Endometrial microvascular endothelial cells (primary cell): Measurements from ENCODE around the gene SLC39A6. TPM values are rescaled to one million over a fixed set of nuclear protein-coding genes. Genes with fewer than 3 reads are reported as not detected.
"Not testable (repeated sequence)": the region's sequence is repeated elsewhere in the genome, so short reads cannot be mapped to it uniquely, and the experiment has no call there.

ENCODE experiments used
- in situ Hi-C: cut with HindIII; loops from 2 replicates; pipeline ENCODE4 v1.10.0; 2017; ENCODE audit warnings: low sequenced_read_pairs, low pct_unique_long_range_greater_than_20kb; ENCODE audit errors: inconsistent ontology term
- total RNA-seq: library from RNA; depleted of rRNA; stranded (reverse); fragments of >200 nt; gene quantifications from one replicate; pipeline ENCODE4 v1.2.3, GENCODE V29; 2015; ENCODE audit errors: inconsistent ontology term

The SLC39A6 gene
- total RNA-seq, result 13.5 TPM

- in situ Hi-C loops, result no loop called here
Observed at GRCh38 chr18:36129300-36130038, at the start of gene SLC39A6, which contains the start of gene ELP2. TSS of gene SLC39A6 (minus strand) at chr18:36129340. CDS start at chr18:36127007, 2,333 bp downstream. TSS of gene ELP2 (plus strand) at chr18:36129899. CDS start at chr18:36129934, 35 bp downstream.

DNA sequence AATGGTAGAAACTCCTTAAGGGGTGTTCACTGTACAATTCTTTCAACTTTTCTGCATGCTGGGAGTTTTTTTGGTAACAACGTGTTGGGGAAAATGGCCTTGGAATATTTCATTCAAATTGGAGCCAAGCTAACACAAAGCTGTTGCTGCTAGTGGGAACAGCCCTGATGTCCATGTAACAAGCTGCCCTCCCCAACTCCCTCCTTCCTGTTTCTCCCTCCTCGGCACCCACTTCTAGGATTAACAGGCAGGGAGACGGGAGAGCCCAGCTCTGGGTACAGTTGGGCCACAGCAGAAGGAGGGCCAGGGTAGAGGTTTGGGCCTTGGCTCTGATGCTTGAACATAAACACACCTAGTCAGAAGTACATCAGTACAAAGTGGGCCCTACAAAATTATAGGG is 48.8 kb upstream of the SLC39A6 start:
- in situ Hi-C loops, result no loop called here

DNA sequence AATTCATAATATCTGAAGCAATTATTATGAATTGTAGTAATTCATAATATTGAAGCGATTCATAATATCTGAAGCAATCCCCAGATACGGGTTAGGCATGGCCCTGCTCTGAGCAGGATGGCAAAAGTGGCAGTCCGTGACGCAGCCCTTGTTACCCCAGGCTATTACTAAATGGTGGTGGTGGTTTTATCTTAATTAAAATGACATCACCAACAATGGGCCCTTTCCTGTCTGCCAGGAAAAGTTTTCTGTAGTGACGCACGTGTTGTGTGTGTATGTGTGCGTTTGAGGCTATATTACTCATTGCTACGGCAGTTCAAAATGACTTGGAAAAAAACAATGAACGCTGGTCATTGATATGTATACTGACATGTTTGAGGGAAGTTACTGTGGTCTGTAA is 47.6 kb upstream of the SLC39A6 start:
- in situ Hi-C loops, result no loop called here

- in situ Hi-C loops, result no loop called here
Observed at GRCh38 chr18:36176177-36176584, 47.0 kb upstream of the SLC39A6 start.

DNA sequence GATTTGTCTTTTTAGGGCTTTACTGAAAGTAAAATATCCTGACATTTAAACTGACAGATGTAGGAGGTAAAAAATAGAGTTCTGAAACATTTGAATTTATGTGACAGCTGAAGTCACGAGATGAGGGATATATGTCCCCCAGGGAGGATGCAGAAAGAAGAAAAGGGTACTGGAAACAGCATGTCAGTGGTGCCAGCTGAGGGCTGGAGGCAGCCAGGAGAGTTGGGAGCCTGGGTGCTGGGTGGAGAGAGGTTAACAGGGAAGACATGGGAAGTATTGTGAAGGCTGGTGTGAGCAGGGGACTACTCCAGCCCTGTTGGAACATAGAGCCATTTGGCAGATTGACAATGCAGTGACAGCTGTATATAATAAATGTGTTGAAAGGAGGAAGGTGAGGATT is 46.3 kb upstream of the SLC39A6 start:
- in situ Hi-C loops, result no loop called here

GRCh38 chr18:36169938-36170337 is 40.8 kb upstream of the SLC39A6 start:
- in situ Hi-C loops, result no loop called here

- in situ Hi-C loops, result not testable (repeated sequence)
Observed at GRCh38 chr18:36168296-36168695, 39.2 kb upstream of the SLC39A6 start.

GRCh38 chr18:36167692-36168218 is 38.6 kb upstream of the SLC39A6 start:
- in situ Hi-C loops, result no loop called here

DNA sequence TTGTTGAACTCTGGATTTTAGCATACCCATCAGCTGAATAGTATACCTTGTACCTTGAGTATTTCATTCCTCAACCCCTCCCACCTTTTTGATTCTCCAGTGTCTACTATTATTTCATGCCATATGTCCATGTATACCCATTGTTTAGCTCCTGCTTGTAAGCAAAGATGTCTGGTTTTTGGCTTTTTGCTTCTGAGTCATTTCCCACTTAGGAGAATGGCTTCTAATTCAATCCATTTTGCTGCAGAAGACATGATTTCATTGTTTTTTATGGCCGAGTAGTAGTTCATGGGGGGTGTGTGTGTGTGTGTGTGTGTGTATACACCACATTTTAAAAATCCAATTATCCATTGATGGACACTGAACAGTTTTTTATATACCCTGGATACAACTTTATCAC is 33.8 kb upstream of the SLC39A6 start:
- in situ Hi-C loops, result no loop called here

- in situ Hi-C loops, result no loop called here
Observed at GRCh38 chr18:36160959-36161371, 31.8 kb upstream of the SLC39A6 start.

DNA sequence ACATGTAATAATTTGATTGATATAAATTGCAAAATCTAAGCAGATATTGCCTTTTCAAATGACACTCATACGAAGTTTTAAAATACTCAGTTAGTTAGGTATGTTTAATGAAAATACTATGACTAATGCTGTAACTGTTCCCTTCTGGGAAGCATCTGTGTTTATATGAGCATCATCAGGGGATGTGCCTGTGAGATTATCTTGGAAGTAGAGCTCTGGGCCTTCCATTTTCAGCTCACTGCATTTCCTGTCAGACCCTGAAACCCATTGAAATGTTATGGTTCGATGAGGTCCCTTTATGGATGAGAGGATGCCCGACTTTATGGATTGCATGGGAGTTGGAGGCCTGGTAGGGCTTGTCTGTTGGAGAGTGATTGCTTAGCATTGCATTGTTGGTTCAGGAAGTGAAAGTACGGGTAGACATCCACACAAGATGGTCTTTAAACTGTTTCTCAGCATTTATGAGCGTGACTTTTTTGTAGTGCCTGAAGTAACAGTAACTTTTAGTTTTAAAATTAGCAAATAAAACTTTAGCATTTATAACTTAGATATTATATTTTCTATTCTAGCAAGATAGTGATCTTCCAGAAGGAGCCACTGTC is 29.2 kb upstream of the SLC39A6 start:
- in situ Hi-C loops, result no loop called here

GRCh38 chr18:36157441-36157840 is 28.3 kb upstream of the SLC39A6 start:
- in situ Hi-C loops, result no loop called here

DNA sequence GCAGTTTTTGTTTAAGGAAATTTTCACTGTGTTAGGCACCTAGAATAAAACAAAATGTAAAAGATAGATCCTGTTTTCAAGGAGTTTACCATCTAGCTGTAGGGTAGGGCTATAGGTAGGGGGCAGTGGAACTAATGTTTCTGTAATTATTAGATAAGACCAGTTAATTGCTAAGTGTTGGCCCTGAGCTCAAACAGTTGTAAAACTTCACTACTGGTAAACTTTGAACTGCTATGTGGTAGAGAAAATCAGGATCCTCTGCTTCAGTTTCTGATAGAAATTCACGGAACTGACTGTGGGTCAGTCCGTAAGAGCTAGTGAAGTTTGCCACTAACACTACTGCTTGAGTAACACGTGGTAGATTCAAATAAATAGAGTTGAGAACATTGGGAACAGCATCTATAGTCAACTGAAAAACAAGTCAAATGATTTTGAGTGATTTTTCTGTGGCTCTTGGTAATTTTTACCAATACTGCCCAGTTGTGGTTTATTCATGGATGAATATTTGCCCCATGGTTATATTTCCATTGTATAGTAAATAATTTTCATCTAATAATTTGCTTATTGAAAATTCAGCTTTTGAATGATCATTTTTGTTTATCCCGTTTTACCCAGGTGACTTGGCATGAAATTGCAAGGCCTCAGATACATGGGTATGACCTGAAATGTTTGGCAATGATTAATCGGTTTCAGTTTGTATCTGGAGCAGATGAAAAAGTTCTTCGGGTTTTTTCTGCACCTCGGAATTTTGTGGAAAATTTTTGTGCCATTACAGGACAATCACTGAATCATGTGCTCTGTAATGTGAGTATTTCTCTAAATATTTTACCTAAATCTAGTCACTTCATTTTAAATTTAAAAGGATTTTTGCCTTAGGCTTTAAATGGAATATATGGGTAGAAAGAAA is 27.0 kb upstream of the SLC39A6 start:
- in situ Hi-C loops, result no loop called here

DNA sequence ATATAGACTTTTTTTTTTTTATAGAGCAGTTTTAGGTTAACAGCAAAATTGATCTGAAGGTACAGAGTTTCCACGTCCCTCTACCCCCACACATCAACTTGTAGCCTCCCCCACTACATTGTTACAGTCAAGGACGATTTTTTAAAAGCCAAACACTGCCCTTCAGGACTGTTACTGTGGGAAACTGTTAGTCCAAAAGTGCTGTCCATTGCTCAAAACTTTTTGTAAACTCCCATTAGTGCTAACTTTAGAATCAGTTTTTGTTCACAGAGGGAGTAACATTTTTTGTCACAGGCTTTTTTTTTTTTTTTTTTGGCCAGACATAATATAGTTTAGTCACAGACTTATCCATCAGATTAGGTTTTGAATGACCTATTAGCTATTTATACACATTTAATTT is 24.6 kb upstream of the SLC39A6 start:
- in situ Hi-C loops, result no loop called here

DNA sequence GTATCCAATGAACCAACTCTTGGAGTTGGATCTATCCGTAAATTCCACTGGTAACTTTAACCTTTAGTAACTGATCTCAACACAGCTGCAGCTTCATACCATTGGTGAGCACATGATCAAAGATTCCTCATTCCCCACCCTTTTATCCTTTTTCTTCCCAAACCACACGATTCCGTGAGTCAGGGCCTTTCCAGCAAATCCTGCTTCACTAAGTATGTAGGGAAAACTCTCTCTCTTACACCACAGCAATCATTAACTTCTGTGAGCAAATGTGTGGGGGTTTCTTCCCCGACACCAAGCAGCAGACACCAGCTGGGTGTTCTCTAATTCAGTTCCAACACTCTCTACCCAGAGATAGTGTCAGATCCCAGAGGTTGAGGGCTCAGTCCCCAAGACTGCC is 24.1 kb upstream of the SLC39A6 start:
- in situ Hi-C loops, result no loop called here

DNA sequence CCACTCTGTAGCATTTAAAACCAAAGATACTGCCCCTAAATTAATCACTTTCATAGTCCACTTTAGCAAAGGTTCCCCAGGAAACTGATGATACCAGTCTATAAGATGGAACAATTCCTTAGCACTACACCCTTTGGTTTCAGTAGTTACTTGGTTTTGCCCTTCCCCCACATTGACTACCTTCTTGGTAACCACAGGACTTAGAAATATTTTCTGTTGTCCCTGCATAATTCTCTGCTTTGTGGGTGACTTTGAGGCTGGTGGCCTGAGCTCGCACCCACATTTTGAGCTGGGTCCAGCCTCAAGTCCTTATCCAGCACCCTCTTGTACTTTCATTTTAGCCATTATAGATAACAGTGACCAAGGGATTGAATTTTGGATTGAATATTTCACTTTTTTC is 23.6 kb upstream of the SLC39A6 start:
- in situ Hi-C loops, result no loop called here

- in situ Hi-C loops, result no loop called here
Observed at GRCh38 chr18:36149514-36150289, 20.6 kb upstream of the SLC39A6 start.

- in situ Hi-C loops, result no loop called here
Observed at GRCh38 chr18:36143391-36143790, 14.3 kb upstream of the SLC39A6 start.

DNA sequence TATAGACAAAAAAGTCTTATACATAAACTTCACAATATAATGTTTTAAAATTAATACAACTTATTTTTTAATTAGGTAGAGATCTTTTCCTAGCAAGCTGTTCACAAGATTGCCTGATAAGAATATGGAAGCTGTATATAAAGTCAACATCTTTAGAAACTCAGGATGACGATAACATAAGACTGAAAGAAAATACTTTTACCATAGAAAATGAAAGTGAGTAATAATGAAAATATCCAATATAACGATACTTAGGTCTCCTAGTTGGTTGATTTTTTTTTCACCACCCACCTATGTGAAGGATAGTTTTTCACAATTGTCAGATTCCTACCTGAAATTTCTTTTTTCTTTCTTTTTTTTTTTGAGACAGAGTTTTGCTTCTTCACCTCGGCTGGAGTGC is 13.6 kb upstream of the SLC39A6 start:
- in situ Hi-C loops, result no loop called here
